ENCODE data around the gene PTPN4.

GRCh38 chr2:119914266-119914665, 154.5 kb downstream of the PTPN4 start:
- TF ChIP-seq MAFF (IDR thresholded peaks at IDR 0.05; ENCODE audit: low read depth, low read length) (no peak), DBP (CRISPR knock-in tag; IDR thresholded peaks at IDR 0.05; ENCODE audit: not compliant biosample characterization) (no peak)

Measured in HepG2 (cell line).